PFSK-1 (cell line): ENCODE measurements around the gene LSP1.

Source experiments
- POLR2AphosphoS5 ChIP-seq: IDR thresholded peaks from 2 replicates; pipeline ENCODE4 v1.6.1; 2012; ENCODE audit warnings: low read depth, mild to moderate bottlenecking, control low read depth, low read length, moderate library complexity
- REST ChIP-seq, 2 experiments: IDR thresholded peaks; 2 replicates each; pipeline versions ENCODE4 v1.6.1 to v1.8.0; 2011 to 2012; ENCODE audit warnings: low read depth in 2 of 2, low read length in 2 of 2, control low read depth in 1 of 2, inconsistent platforms in 1 of 2, mild to moderate bottlenecking in 1 of 2, moderate library complexity in 1 of 2; ENCODE audit not compliant: insufficient read depth in 1 of 2
- TAF1 ChIP-seq: IDR thresholded peaks from 2 replicates; pipeline ENCODE4 v1.6.1; 2012; ENCODE audit warnings: low read length, control low read depth, borderline replicate concordance; ENCODE audit not compliant: insufficient read depth

- no peak for TF ChIP-seq REST (IDR thresholded peaks at IDR 0.05; ENCODE audit: insufficient read depth in 1 of 2, low read depth in 2 of 2, low read length in 2 of 2)
- TF ChIP-seq POLR2AphosphoS5: no peak
- no peak for TF ChIP-seq TAF1
Measured at GRCh38 chr11:1820463-1821325, 32.2 kb upstream of the LSP1 start.
